Activated B cell treated with CpG ODN at 0.5 μM for 24 hours (primary cell): Measurements from ENCODE around the gene SRI. TPM values are rescaled to one million over a fixed set of nuclear protein-coding genes. Genes with fewer than 3 reads are reported as not detected.

Experiments
- ATAC-seq: fragments of 200-7000 bp; cut with Tn5 transposase; one replicate; pipeline ENCODE4 v1.10.0; 2021; ENCODE audit warnings: low read depth, mild to moderate bottlenecking, moderate library complexity
- CTCF ChIA-PET: fragments of 350-600 bp; sonication (Branson Sonifier 250); formaldehyde crosslinking; loops from one replicate; lab custom pipeline; 2021; ENCODE audit warnings: antibody characterized with exemption; lab: Charles Lee
- POLR2A ChIA-PET: fragments of 350-600 bp; sonication (Branson Sonifier 250); formaldehyde crosslinking; loops from one replicate; lab custom pipeline; 2021; ENCODE audit warnings: antibody characterized with exemption; lab: Charles Lee
- DNase-seq: peaks from one replicate; pipeline ENCODE4 v3.0.0; 2022
- H3K27ac Mint-ChIP-seq: one replicate; pipeline ENCODE4 v1.8.0; 2020; ENCODE audit warnings: mixed read lengths
- H3K27me3 Mint-ChIP-seq: one replicate; pipeline ENCODE4 v1.8.0; 2021; ENCODE audit warnings: mixed read lengths
- H3K36me3 Mint-ChIP-seq: one replicate; pipeline ENCODE4 v1.8.0; 2021; ENCODE audit warnings: low read depth, mixed read lengths
- H3K4me1 Mint-ChIP-seq: one replicate; pipeline ENCODE4 v1.8.0; 2021; ENCODE audit warnings: mixed read lengths
- H3K4me3 Mint-ChIP-seq: one replicate; pipeline ENCODE4 v1.8.0; 2020; ENCODE audit warnings: mild to moderate bottlenecking, mixed read lengths
- H3K9me3 Mint-ChIP-seq: one replicate; pipeline ENCODE4 v1.8.0; 2020; ENCODE audit warnings: mixed read lengths
- CTCF ChIP-seq: fragments of 200-600 bp; IDR thresholded peaks from one replicate; pipeline ENCODE4 v1.8.0; 2022; ENCODE audit warnings: antibody characterized with exemption, mild to moderate bottlenecking
- intact Hi-C: fragments of 100-400 bp; cut with micrococcal nuclease; formaldehyde crosslinking; loops from one replicate; pipeline ENCODE4 v1.15.1; 2024
- total RNA-seq: library from RNA; stranded (reverse); gene quantifications from 2 replicates; pipeline ENCODE4 v1.2.3, GENCODE V29; 2022

SRI gene
- total RNA-seq, 1 donor from 2014 or later = 101 TPM

DNA sequence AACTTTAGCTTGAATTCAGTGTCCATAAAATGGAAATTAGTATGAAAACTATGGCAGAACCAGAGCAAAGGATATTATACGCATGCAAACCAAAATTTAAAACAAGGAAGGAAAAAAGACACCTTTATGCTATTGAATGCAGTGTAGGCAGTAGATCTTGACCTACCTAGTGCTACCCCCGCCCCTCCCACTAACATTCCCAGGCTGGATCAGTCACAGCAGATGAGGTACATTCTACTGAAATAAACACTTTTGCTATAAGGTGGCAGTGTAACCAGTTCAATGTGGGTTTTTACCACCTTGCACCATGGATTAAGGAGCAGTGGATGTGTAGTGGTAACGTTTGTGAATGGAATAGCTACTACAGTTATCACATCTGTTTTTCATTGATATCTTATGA lies 27.9 kb downstream of the SRI start:
- Mint-ChIP-seq H3K4me1 (no peaks in the 10 kb centered on the region), H3K27me3 (no peaks in the 10 kb centered on the region), H3K4me3 (no peak overlapping the region), H3K36me3 (no peaks in the 10 kb centered on the region), H3K27ac (no peak overlapping the region), H3K9me3 (no peaks in the 10 kb centered on the region)
- ChIA-PET POLR2A (no interaction called here), CTCF (no interaction called here)
- no peak for TF ChIP-seq CTCF
- ATAC-seq (no peak), DNase-seq (no peak)
- intact Hi-C loops = no loop called here

GRCh38 chr7:88185650-88186049 lies 34.2 kb downstream of the SRI start:
- POLR2A ChIA-PET = no interaction called here
- Mint-ChIP-seq H3K4me1 (no peaks in the 10 kb centered on the region), H3K27ac (no peak overlapping the region), H3K9me3 (no peaks in the 10 kb centered on the region), H3K27me3 (peaks cover 1% of the 10 kb centered on the region), H3K4me3 (no peak overlapping the region), H3K36me3 (no peaks in the 10 kb centered on the region)
- intact Hi-C loops = no loop called here
- CTCF ChIA-PET = no interaction called here
- ATAC-seq (no peak), DNase-seq (no peak)
- no peak for TF ChIP-seq CTCF

GRCh38 chr7:88184848-88185304 lies 35.0 kb downstream of the SRI start:
- intact Hi-C loops = no loop called here
- H3K4me1 Mint-ChIP-seq = no peaks in the 10 kb centered on the region
- no peak for TF ChIP-seq CTCF
- H3K9me3 Mint-ChIP-seq = no peaks in the 10 kb centered on the region
- no peak overlapping the region for H3K27ac Mint-ChIP-seq
- H3K36me3 Mint-ChIP-seq = no peaks in the 10 kb centered on the region
- no peak for ATAC-seq
- no peak for DNase-seq
- H3K27me3 Mint-ChIP-seq = peaks cover 1% of the 10 kb centered on the region
- ChIA-PET POLR2A (no interaction called here), CTCF (no interaction called here)
- H3K4me3 Mint-ChIP-seq = no peak overlapping the region

GRCh38 chr7:88183051-88183450 lies 36.8 kb downstream of the SRI start:
- no peak for ATAC-seq
- Mint-ChIP-seq H3K4me3 (no peak overlapping the region), H3K9me3 (no peaks in the 10 kb centered on the region), H3K4me1 (no peaks in the 10 kb centered on the region), H3K27ac (no peak overlapping the region), H3K36me3 (no peaks in the 10 kb centered on the region), H3K27me3 (peaks cover 1% of the 10 kb centered on the region)
- ChIA-PET CTCF (no interaction called here), POLR2A (no interaction called here)
- DNase-seq = no peak
- intact Hi-C loops = no loop called here
- TF ChIP-seq CTCF = no peak

GRCh38 chr7:88176190-88176589 lies 43.6 kb downstream of the SRI start:
- ATAC-seq = no peak
- Mint-ChIP-seq H3K4me1 (no peaks in the 10 kb centered on the region), H3K27me3 (no peaks in the 10 kb centered on the region), H3K27ac (no peak overlapping the region), H3K36me3 (no peaks in the 10 kb centered on the region), H3K9me3 (no peaks in the 10 kb centered on the region), H3K4me3 (no peak overlapping the region)
- ChIA-PET POLR2A (no interaction called here), CTCF (no interaction called here)
- no peak for DNase-seq
- intact Hi-C loops = no loop called here
- TF ChIP-seq CTCF = no peak
